Ectodermal cell (in vitro differentiated cells): ENCODE results near the gene RGS12. TPM values are rescaled to one million over a fixed set of nuclear protein-coding genes. Genes with fewer than 3 reads are reported as not detected.

Source experiments
- H3K27ac ChIP-seq: 2 replicates; pipeline ENCODE4 v1.7.0; 2013; ENCODE audit warnings: mild to moderate bottlenecking, low read depth, low read length; ENCODE audit not compliant: insufficient read depth, poor library complexity, severe bottlenecking
- H3K27me3 ChIP-seq: 2 replicates; pipeline ENCODE4 v1.7.0; 2013; ENCODE audit warnings: mild to moderate bottlenecking, low read length; ENCODE audit not compliant: insufficient read depth, control insufficient read depth, poor library complexity, severe bottlenecking
- H3K36me3 ChIP-seq: one replicate; pipeline ENCODE4 v1.7.0; 2013; ENCODE audit warnings: low read length; ENCODE audit not compliant: control insufficient read depth, insufficient read depth
- H3K4me1 ChIP-seq: one replicate; pipeline ENCODE4 v1.7.0; 2013; ENCODE audit warnings: low read length; ENCODE audit not compliant: control insufficient read depth, insufficient read depth
- H3K4me3 ChIP-seq: 2 replicates; pipeline ENCODE4 v1.7.0; 2013; ENCODE audit warnings: low read depth, low read length, control low read depth; ENCODE audit not compliant: insufficient read depth
- H3K9me3 ChIP-seq: 2 replicates; pipeline ENCODE4 v1.7.0; 2013; ENCODE audit warnings: mild to moderate bottlenecking, low read length, moderate library complexity; ENCODE audit not compliant: control insufficient read depth
- WGBS, 2 experiments: methylation state at CpG; one replicate each; pipeline ENCODE4 v1.1.7; 2013; ENCODE audit warnings: missing lambda C conversion rate in 2 of 2; 5-methylcytosine and 5-hydroxymethylcytosine counted together
- polyA plus RNA-seq, 4 experiments: library from polyadenylated mRNA; stranded (reverse); fragments of 50-300 nt; gene quantifications; one replicate each; pipeline ENCODE4 v1.2.3, GENCODE V29; 2013

Gene RGS12
- 43.2 TPM for polyA plus RNA-seq (2013, experiment 1 of 4)
- 44.0 TPM for polyA plus RNA-seq (2013, experiment 2 of 4)
- 33.0 TPM for polyA plus RNA-seq (2013, experiment 3 of 4)
- polyA plus RNA-seq (2013, experiment 4 of 4): 32.7 TPM

DNA sequence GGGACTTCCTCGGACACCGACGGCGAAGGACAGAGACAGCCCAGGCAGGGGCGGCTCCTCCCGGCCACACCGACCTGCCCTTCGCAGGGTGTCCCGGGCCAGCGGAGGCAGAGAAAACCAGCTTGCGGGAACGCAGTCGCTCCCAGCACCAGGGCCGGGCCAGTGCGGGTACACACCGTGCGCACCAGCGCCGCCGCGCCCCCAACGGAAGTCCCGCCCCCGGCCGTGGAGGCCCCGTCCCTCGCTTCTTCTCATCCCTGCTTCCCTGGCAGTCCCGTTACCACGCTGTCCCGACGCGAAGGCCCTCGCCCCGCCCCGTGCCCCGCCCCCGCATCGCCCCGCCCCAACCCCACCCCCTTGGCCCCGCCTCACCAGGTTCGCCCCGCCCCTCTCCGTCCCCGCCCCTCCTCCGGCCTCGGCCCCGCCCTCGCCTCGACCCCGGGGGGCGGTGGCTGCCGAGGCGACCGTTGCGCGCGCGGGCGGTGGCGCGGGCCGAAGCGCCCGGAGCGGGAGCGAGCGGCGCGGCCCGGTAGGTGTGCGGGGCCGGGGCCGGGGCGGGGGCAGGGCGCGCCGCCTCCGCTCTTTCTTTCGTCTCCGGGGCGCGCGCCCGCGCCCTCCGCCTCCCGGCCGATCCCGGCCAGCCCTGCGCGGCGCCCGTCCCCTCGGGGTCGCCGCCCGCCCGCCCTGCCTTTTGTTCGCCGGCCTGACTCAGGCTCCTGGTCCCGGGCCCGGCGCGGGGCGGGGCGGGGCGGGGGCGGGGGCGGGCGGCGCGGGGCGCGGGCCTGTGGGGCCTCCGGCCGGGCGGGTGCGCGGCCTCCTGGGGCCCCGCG lies at the start of gene RGS12:
RGS12 (plus strand) TSS at position 451 of the 830 bp plus-strand sequence. CDS start 23,150 bp downstream, outside the sequence.
- Histone ChIP-seq H3K27ac (peak within 1 kb of the TSS; percentile 80), H3K4me1 (peaks cover 32% of the 10 kb centered on the region), H3K9me3 (no peaks in the 10 kb centered on the region), H3K27me3 (peaks cover 12% of the 10 kb centered on the region), H3K36me3 (no peaks in the 10 kb centered on the region), H3K4me3 (peak within 1 kb of the TSS; percentile 76)
- 0% methylated on average over 114 to 121 of the region's 121 CpGs for WGBS, 2 experiments

DNA sequence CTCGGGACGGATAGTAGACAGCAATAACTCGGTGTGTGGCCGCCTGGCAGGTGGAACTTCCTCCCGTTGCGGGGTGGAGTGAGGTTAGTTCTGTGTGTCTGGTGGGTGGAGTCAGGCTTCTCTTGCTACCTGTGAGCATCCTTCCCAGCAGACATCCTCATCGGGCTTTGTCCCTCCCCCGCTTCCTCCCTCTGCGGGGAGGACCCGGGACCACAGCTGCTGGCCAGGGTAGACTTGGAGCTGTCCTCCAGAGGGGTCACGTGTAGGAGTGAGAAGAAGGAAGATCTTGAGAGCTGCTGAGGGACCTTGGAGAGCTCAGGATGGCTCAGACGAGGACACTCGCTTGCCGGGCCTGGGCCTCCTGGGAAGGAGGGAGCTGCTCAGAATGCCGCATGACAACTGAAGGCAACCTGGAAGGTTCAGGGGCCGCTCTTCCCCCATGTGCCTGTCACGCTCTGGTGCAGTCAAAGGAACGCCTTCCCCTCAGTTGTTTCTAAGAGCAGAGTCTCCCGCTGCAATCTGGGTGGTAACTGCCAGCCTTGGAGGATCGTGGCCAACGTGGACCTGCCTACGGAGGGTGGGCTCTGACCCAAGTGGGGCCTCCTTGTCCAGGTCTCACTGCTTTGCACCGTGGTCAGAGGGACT lies 49.6 kb upstream of the RGS12 start:
- no peak overlapping the region for H3K4me3 ChIP-seq
- no peaks in the 10 kb centered on the region for H3K36me3 ChIP-seq
- WGBS, 2 experiments: 90 to 92% methylated on average over 23 of the region's 23 CpGs
- H3K27me3 ChIP-seq: no peaks in the 10 kb centered on the region
- no peak overlapping the region for H3K27ac ChIP-seq
- no peaks in the 10 kb centered on the region for H3K9me3 ChIP-seq
- H3K4me1 ChIP-seq: no peaks in the 10 kb centered on the region

DNA sequence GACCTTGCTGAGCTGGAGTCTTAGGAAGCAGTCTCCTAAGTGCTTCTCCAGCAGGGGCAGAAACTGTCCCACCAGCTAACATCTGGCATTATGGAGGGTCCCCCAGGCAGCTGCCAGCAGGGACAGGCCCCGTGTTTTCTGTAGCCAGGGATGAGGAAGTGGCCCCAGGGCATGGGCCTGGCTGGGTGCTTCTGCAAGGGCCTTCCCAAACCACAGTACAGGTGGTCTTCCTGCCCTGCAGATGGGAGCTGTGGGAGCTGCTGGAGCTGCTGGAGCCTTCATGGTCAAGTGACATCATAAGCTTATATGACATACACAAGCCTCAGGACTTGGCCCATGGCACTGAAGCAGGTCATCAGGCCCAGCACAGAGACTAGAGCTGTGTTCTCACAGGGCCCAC lies 48.8 kb upstream of the RGS12 start:
- H3K4me1 ChIP-seq: peaks cover 5% of the 10 kb centered on the region

GRCh38 chr4:3244747-3245146 lies 48.1 kb upstream of the RGS12 start:
- Histone ChIP-seq H3K4me1 (peaks cover 7% of the 10 kb centered on the region), H3K27me3 (no peaks in the 10 kb centered on the region), H3K36me3 (no peaks in the 10 kb centered on the region), H3K27ac (no peak overlapping the region), H3K9me3 (no peaks in the 10 kb centered on the region), H3K4me3 (no peak overlapping the region)
- 85 to 86% methylated on average over 9 of the region's 9 CpGs for WGBS, 2 experiments

More for the DNA sequence above, 48.8 kb upstream of the RGS12 start:
- 95 to 96% methylated on average over 1 of the region's 1 CpG for WGBS, 2 experiments
- H3K9me3 ChIP-seq: no peaks in the 10 kb centered on the region
- no peak overlapping the region for H3K27ac ChIP-seq
- H3K4me3 ChIP-seq: no peak overlapping the region
- no peaks in the 10 kb centered on the region for H3K27me3 ChIP-seq
- no peaks in the 10 kb centered on the region for H3K36me3 ChIP-seq

DNA sequence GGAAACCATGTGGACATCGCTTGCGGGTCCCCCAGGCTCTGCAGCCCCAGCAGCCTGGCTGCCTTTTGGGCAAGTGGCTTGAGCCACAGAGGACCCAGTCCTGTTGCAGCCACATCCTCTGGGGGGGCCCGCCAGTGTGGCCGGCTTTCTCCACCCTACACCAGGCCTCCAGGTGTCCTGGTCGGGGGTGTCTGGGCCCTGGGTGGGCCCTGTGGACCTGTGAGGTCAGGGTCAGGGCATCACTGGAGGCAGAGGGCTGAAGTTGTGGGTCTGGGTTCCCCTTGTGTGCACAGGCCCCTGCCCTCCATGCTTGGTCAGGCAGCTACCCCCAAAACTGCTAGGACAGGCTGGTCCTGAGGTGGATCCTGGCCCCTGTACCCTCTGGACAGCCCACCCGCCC lies 47.1 kb upstream of the RGS12 start:
- Histone ChIP-seq H3K4me1 (peaks cover 7% of the 10 kb centered on the region), H3K27ac (no peak overlapping the region), H3K36me3 (no peaks in the 10 kb centered on the region), H3K4me3 (no peak overlapping the region), H3K27me3 (no peaks in the 10 kb centered on the region), H3K9me3 (no peaks in the 10 kb centered on the region)
- WGBS, 2 experiments: 93% methylated on average over 6 of the region's 6 CpGs

DNA sequence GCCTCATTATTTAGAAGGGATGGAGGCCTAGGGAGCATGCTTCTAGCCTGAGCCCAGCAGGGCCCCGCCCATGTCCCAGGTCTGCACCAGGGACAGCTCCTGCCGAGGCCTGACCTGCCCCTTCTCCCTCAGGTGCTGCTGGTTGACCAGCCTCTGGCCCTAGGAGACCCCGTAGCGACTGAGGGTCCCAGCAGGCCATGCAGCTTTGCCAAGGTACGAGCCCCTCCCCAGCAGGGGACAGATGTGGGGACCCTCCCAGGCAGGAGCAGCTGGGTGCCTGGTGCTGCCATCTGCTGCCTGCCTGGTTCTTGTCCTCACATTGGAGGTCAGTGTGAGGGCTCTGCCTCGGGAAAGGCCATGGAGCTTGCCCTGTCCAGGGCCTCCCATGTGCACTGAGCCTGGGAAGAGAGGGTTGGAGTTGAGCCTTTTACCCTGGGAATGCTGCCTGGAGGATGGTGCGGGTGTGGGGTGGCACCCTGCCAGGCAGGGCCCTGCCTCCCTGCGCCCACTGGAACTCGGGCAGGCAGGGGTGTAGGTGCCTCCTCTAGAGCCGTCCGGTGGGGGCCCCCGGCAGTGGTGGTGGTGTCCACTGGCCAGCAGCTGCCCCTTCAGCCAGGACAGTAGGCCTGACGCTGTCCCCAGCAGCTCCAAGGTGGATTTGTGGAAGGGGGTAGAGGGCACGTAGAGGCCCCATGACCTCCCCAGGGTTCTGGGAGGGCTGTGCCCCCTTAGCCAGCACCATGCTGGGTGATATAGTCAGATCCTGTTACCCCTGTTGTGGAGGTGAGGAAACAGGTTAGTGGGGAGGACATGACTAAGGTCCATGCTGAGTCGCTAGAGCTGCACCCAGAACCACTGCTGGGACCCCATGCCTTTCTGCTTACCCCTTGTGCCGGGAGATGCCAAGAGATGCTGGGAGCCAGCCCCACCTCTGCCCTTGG lies 46.1 kb upstream of the RGS12 start:
- WGBS, 2 experiments: 90 to 91% methylated on average over 16 of the region's 16 CpGs
- H3K36me3 ChIP-seq: no peaks in the 10 kb centered on the region
- H3K9me3 ChIP-seq: no peaks in the 10 kb centered on the region
- no peak overlapping the region for H3K27ac ChIP-seq
- H3K27me3 ChIP-seq: no peaks in the 10 kb centered on the region
- H3K4me1 ChIP-seq: peaks cover 7% of the 10 kb centered on the region
- no peak overlapping the region for H3K4me3 ChIP-seq

- no peaks in the 10 kb centered on the region for H3K9me3 ChIP-seq
- H3K4me1 ChIP-seq: peaks cover 7% of the 10 kb centered on the region
- 94 to 96% methylated on average over 21 of the region's 21 CpGs for WGBS, 2 experiments
- no peaks in the 10 kb centered on the region for H3K36me3 ChIP-seq
- no peaks in the 10 kb centered on the region for H3K27me3 ChIP-seq
- H3K4me3 ChIP-seq: no peak overlapping the region
- H3K27ac ChIP-seq: no peak overlapping the region
Measured at GRCh38 chr4:3247399-3248177, 45.2 kb upstream of the RGS12 start.

DNA sequence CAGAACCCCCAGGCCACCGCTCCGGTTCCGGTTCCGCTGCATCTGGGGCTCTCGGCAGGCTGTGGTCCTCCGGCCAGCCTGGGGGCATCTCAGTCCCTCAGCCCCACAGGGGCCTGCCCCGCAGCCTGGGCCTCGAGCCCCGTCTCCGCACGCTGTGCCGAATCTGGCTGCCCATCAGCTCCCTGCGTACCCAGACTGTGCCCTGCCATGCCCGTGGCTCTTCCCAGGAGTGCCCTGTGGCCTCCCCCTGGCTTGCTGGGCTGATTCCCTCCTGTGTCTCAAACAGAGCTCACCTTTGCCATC lies 44.7 kb upstream of the RGS12 start:
- WGBS, 2 experiments: 95% methylated on average over 14 of the region's 14 CpGs
- no peaks in the 10 kb centered on the region for H3K9me3 ChIP-seq
- H3K36me3 ChIP-seq: no peaks in the 10 kb centered on the region
- no peak overlapping the region for H3K4me3 ChIP-seq
- H3K27ac ChIP-seq: no peak overlapping the region
- peaks cover 7% of the 10 kb centered on the region for H3K4me1 ChIP-seq
- no peaks in the 10 kb centered on the region for H3K27me3 ChIP-seq

DNA sequence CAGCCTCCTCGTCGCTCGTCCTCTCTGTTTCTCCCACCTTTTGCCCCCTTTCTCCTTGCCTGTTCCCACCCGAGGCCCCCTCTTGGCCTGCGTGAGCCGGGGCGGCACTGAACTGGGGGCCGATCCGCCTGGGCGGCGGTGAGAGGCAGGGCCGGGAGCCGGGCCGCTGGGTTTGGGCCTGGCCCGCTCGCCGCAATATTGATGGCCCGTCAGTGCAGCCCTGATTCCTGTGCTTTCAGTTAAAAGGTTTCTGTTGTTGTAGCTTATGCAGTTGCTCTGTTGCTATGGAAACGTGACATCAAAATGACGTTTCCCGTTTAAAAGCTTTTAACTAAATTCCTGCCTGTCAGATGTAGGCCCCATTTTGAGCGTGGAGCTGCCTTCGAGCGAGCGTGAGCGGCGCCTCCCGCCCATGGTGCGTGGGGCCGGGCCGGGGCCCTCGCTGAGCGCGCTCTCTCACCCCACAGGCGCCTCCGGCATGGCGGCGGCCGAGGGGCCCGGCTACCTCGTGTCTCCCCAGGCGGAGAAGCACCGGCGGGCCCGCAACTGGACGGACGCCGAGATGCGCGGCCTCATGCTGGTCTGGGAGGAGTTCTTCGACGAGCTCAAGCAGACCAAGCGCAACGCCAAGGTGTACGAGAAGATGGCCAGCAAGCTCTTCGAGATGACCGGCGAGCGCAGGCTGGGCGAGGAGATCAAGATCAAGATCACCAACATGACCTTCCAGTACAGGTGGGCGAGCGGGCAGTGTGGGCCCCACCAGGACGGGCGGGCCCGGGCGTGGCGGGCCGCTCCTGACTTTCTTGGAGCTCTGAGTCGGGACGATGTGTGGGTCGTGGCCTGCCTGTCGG lies 43.8 kb upstream of the RGS12 start, which contains the start of gene MSANTD1:
MSANTD1 (plus strand) TSS at position 349 of the 851 bp plus-strand sequence; CDS start at position 413, 64 bp downstream.
- Histone ChIP-seq H3K4me1 (peaks cover 7% of the 10 kb centered on the region), H3K9me3 (no peaks in the 10 kb centered on the region), H3K4me3 (no peak within 1 kb of the TSS), H3K27ac (no peak within 1 kb of the TSS), H3K36me3 (no peaks in the 10 kb centered on the region), H3K27me3 (no peaks in the 10 kb centered on the region)
- WGBS, 2 experiments: 93 to 94% methylated on average over 72 of the region's 72 CpGs
